ENCODE data around the gene ENTPD5. TPM values are rescaled to one million over a fixed set of nuclear protein-coding genes. Genes with fewer than 3 reads are reported as not detected.

Gene ENTPD5
- total and polyA plus RNA-seq, 8 donors: 2.7 to 7.4 (median 5.2) TPM

GRCh38 chr14:73916324-73916723 lies 102.8 kb downstream of the ENTPD5 start:
- no peak for TF ChIP-seq CTCF (IDR thresholded peaks at IDR 0.05)
- Histone ChIP-seq H3K27ac (no peak overlapping the region), H3K36me3 (peaks cover 0 to 11% (median 3%) of the 10 kb centered on the region in 3 donors), H3K27me3 (no peaks in the 10 kb centered on the region), H3K4me3 (no peak overlapping the region), H3K4me1 (peaks cover 0 to 5% (median 0%) of the 10 kb centered on the region in 3 donors), H3K9me3 (no peaks in the 10 kb centered on the region)
- DNase-seq: no peak
- intact Hi-C loops (cut with DNase I): no loop called here
- 92 to 98% methylated on average over 6 of the region's 6 CpGs for WGBS, 2 donors
- FAIRE-seq: no peak
- ATAC-seq: no peak

- ATAC-seq (no peak), DNase-seq (no peak), FAIRE-seq (no peak)
- Histone ChIP-seq H3K9me3 (no peaks in the 10 kb centered on the region), H3K4me3 (no peak overlapping the region), H3K27ac (no peak overlapping the region), H3K36me3 (peaks cover 0 to 15% (median 5%) of the 10 kb centered on the region in 3 donors), H3K4me1 (peaks cover 0 to 5% (median 0%) of the 10 kb centered on the region in 3 donors), H3K27me3 (no peaks in the 10 kb centered on the region)
- 52 to 61% methylated on average over 3 of the region's 3 CpGs for WGBS, 2 donors
- intact Hi-C loops (cut with DNase I): no loop called here
- no peak for TF ChIP-seq CTCF (IDR thresholded peaks at IDR 0.05)
These were observed 105.8 kb downstream of the ENTPD5 start for GRCh38 chr14:73913256-73913655.

GRCh38 chr14:73909681-73910080 lies 109.4 kb downstream of the ENTPD5 start:
- peaks cover 4 to 24% (median 16%) of the 10 kb centered on the region in 3 donors for H3K36me3 ChIP-seq
- ATAC-seq: peak in 1 of 4 donors; percentile 42
- FAIRE-seq: no peak
- no peaks in the 10 kb centered on the region for H3K27me3 ChIP-seq
- no peak for TF ChIP-seq CTCF (IDR thresholded peaks at IDR 0.05)
- peaks cover 0 to 5% (median 0%) of the 10 kb centered on the region in 3 donors for H3K4me1 ChIP-seq
- WGBS, 2 donors: 98 to 99% methylated on average over 1 of the region's 1 CpG
- intact Hi-C loops (cut with DNase I): no loop called here
- no peak for DNase-seq
- no peak overlapping the region for H3K27ac ChIP-seq
- H3K9me3 ChIP-seq: no peaks in the 10 kb centered on the region
- H3K4me3 ChIP-seq: no peak overlapping the region

Other genes starting within 250 kb of the ENTPD5 start
- 1 to 10 TPM; 3.8 to 6.9 (median 5.2) TPM for gene PTGR2, start 167.5 kb downstream of the ENTPD5 start, total RNA-seq
- gene PTGR2, start 167.5 kb downstream of the ENTPD5 start, polyA plus RNA-seq: 1 to 10 TPM; 3.5 to 7.2 TPM
- 10 to 100 TPM; 13.3 to 24.2 (median 15.8) TPM for gene ZNF410, start 132.4 kb downstream of the ENTPD5 start, total RNA-seq
- 10 to 100 TPM; 15.3 to 23.4 TPM for gene ZNF410, start 132.4 kb downstream of the ENTPD5 start, polyA plus RNA-seq
- gene FAM161B, start 69.2 kb downstream of the ENTPD5 start, total RNA-seq: 1 to 10 TPM in 5 of 6 donors, under 1 TPM in 1; 0.97 to 2.0 (median 1.2) TPM
- gene FAM161B, start 69.2 kb downstream of the ENTPD5 start, polyA plus RNA-seq: 1 to 10 TPM; 1.4 to 2.0 TPM
- 1 to 10 TPM; 5.1 to 8.1 (median 6.7) TPM for gene COQ6, start 69.0 kb downstream of the ENTPD5 start, total RNA-seq
- gene COQ6, start 69.0 kb downstream of the ENTPD5 start, polyA plus RNA-seq: 10 to 100 TPM in 1 of 2 donors, 1 to 10 TPM in 1; 6.5 to 19.8 TPM
- 1 to 10 TPM; 1.0 to 2.3 (median 1.9) TPM for gene BBOF1, start 61 bp upstream of the ENTPD5 start, total RNA-seq
- 1 to 10 TPM; 2.5 to 4.6 TPM for gene BBOF1, start 61 bp upstream of the ENTPD5 start, polyA plus RNA-seq
- gene ALDH6A1, start 65.2 kb upstream of the ENTPD5 start, total RNA-seq: 10 to 100 TPM; 11.3 to 36.1 (median 19.4) TPM
- gene ALDH6A1, start 65.2 kb upstream of the ENTPD5 start, polyA plus RNA-seq: 1 to 10 TPM; 5.6 to 6.5 TPM
- 1 to 10 TPM; 1.6 to 4.3 (median 2.7) TPM for gene LIN52, start 65.7 kb upstream of the ENTPD5 start, total RNA-seq
- gene LIN52, start 65.7 kb upstream of the ENTPD5 start, polyA plus RNA-seq: 1 to 10 TPM; 3.8 to 4.6 TPM
- gene VSX2, start 220.2 kb upstream of the ENTPD5 start, total RNA-seq: not detected
- not detected for gene VSX2, start 220.2 kb upstream of the ENTPD5 start, polyA plus RNA-seq

All from pancreas (tissue), 10 donors.